IPS DF 6.9 (cell line): ENCODE measurements around the gene ATP8A1.

Experiments
- DNase-seq: peaks from one replicate; pipeline ENCODE4 v3.0.0-alpha.2; 2013; ENCODE audit warnings: low read depth, low spot score
- H3K27ac ChIP-seq: one replicate; pipeline ENCODE4 v1.5.1; 2013; ENCODE audit warnings: low read length, control low read depth
- H3K27me3 ChIP-seq: 2 replicates; pipeline ENCODE4 v1.6.1; 2013; ENCODE audit warnings: mild to moderate bottlenecking, low read length; ENCODE audit not compliant: control insufficient read depth, insufficient read depth
- H3K36me3 ChIP-seq: 2 replicates; pipeline ENCODE4 v1.6.1; 2013; ENCODE audit warnings: low read length; ENCODE audit not compliant: control insufficient read depth, insufficient read depth
- H3K4me1 ChIP-seq: 2 replicates; pipeline ENCODE4 v1.6.1; 2013; ENCODE audit warnings: low read length; ENCODE audit not compliant: control insufficient read depth, insufficient read depth
- H3K4me3 ChIP-seq: 2 replicates; pipeline ENCODE4 v1.5.1; 2013; ENCODE audit warnings: mild to moderate bottlenecking, low read length
- H3K9me3 ChIP-seq: 2 replicates; pipeline ENCODE4 v1.6.1; 2013; ENCODE audit warnings: low read length, inconsistent platforms; ENCODE audit not compliant: control insufficient read depth, insufficient read depth
- whole genome bisulfite sequencing: extraction: QIAGEN DNeasy Blood & Tissue Kit; methylation state at CpG from one replicate; pipeline ENCODE4 v1.1.7; 2013; ENCODE audit warnings: mixed read lengths, missing lambda C conversion rate; ENCODE audit not compliant: insufficient read length, insufficient coverage; 5-methylcytosine and 5-hydroxymethylcytosine counted together

ATP8A1 gene

GRCh38 chr4:42512226-42512625, 144.7 kb downstream of the ATP8A1 start:
- Histone ChIP-seq H3K27ac (no peak overlapping the region), H3K36me3 (no peaks in the 10 kb centered on the region), H3K27me3 (no peaks in the 10 kb centered on the region), H3K9me3 (no peaks in the 10 kb centered on the region), H3K4me1 (peaks cover 4% of the 10 kb centered on the region; the same call in 1 of the 2 replicates), H3K4me3 (no peak overlapping the region)
- no CpG with 5 or more reads among the region's 3 CpGs for WGBS
- DNase-seq = no peak

- H3K9me3 ChIP-seq = no peaks in the 10 kb centered on the region
- no peak for DNase-seq
- H3K27ac ChIP-seq = no peak overlapping the region
- H3K27me3 ChIP-seq = no peaks in the 10 kb centered on the region
- no peaks in the 10 kb centered on the region for H3K36me3 ChIP-seq
- no peak overlapping the region for H3K4me3 ChIP-seq
- peaks cover 4% of the 10 kb centered on the region; the same call in 1 of the 2 replicates for H3K4me1 ChIP-seq
These were observed 146.7 kb downstream of the ATP8A1 start for GRCh38 chr4:42510225-42510624.

- Histone ChIP-seq H3K36me3 (no peaks in the 10 kb centered on the region), H3K4me1 (no peaks in the 10 kb centered on the region), H3K27me3 (no peaks in the 10 kb centered on the region), H3K27ac (no peak overlapping the region), H3K4me3 (no peak overlapping the region), H3K9me3 (no peaks in the 10 kb centered on the region)
- DNase-seq = no peak
- no CpG with 5 or more reads among the region's 6 CpGs for WGBS
These were observed 155.1 kb downstream of the ATP8A1 start for GRCh38 chr4:42501624-42502401.

- Histone ChIP-seq H3K4me3 (no peak overlapping the region), H3K27me3 (no peaks in the 10 kb centered on the region), H3K36me3 (no peaks in the 10 kb centered on the region), H3K27ac (no peak overlapping the region), H3K9me3 (no peaks in the 10 kb centered on the region), H3K4me1 (no peaks in the 10 kb centered on the region)
- DNase-seq = no peak
- no CpG with 5 or more reads among the region's 2 CpGs for WGBS
These were observed 158.9 kb downstream of the ATP8A1 start for GRCh38 chr4:42498040-42498439.

GRCh38 chr4:42497142-42497910, 159.6 kb downstream of the ATP8A1 start:
- H3K27me3 ChIP-seq = no peaks in the 10 kb centered on the region
- no peaks in the 10 kb centered on the region for H3K36me3 ChIP-seq
- no peak overlapping the region for H3K27ac ChIP-seq
- no peaks in the 10 kb centered on the region for H3K4me1 ChIP-seq
- WGBS = no CpG with 5 or more reads among the region's 8 CpGs
- DNase-seq = no peak
- H3K9me3 ChIP-seq = no peaks in the 10 kb centered on the region
- H3K4me3 ChIP-seq = no peak overlapping the region

GRCh38 chr4:42492962-42493361, 163.9 kb downstream of the ATP8A1 start:
- peaks cover 7% of the 10 kb centered on the region; the same call in 1 of the 2 replicates for H3K4me1 ChIP-seq
- no peak overlapping the region for H3K27ac ChIP-seq
- H3K9me3 ChIP-seq = no peaks in the 10 kb centered on the region
- H3K36me3 ChIP-seq = no peaks in the 10 kb centered on the region
- no CpG with 5 or more reads among the region's 7 CpGs for WGBS
- no peak for DNase-seq
- no peak overlapping the region for H3K4me3 ChIP-seq
- no peaks in the 10 kb centered on the region for H3K27me3 ChIP-seq

- H3K4me3 ChIP-seq = no peak overlapping the region
- H3K27ac ChIP-seq = no peak overlapping the region
- no peaks in the 10 kb centered on the region for H3K27me3 ChIP-seq
- no peak for DNase-seq
- peaks cover 10% of the 10 kb centered on the region for H3K4me1 ChIP-seq
- no CpG with 5 or more reads among the region's 3 CpGs for WGBS
- H3K36me3 ChIP-seq = no peaks in the 10 kb centered on the region
- H3K9me3 ChIP-seq = no peaks in the 10 kb centered on the region
These were observed 166.9 kb downstream of the ATP8A1 start for GRCh38 chr4:42490015-42490414.

GRCh38 chr4:42489095-42489494, 167.8 kb downstream of the ATP8A1 start:
- H3K27me3 ChIP-seq = no peaks in the 10 kb centered on the region
- no peaks in the 10 kb centered on the region for H3K9me3 ChIP-seq
- H3K36me3 ChIP-seq = no peaks in the 10 kb centered on the region
- no peak overlapping the region for H3K27ac ChIP-seq
- WGBS = no CpG with 5 or more reads among the region's 6 CpGs
- H3K4me3 ChIP-seq = no peak overlapping the region
- H3K4me1 ChIP-seq = peaks cover 10% of the 10 kb centered on the region
- no peak for DNase-seq

- no CpG with 5 or more reads among the region's 3 CpGs for WGBS
- Histone ChIP-seq H3K4me1 (peaks cover 10% of the 10 kb centered on the region), H3K9me3 (no peaks in the 10 kb centered on the region), H3K4me3 (no peak overlapping the region), H3K27ac (no peak overlapping the region), H3K36me3 (no peaks in the 10 kb centered on the region), H3K27me3 (no peaks in the 10 kb centered on the region)
- DNase-seq = no peak
These were observed 168.4 kb downstream of the ATP8A1 start for GRCh38 chr4:42488554-42488953.

GRCh38 chr4:42488114-42488513, 168.8 kb downstream of the ATP8A1 start:
- no CpG with 5 or more reads among the region's 2 CpGs for WGBS
- H3K4me3 ChIP-seq = no peak overlapping the region
- H3K27ac ChIP-seq = no peak overlapping the region
- no peak for DNase-seq
- H3K4me1 ChIP-seq = peaks cover 10% of the 10 kb centered on the region
- no peaks in the 10 kb centered on the region for H3K9me3 ChIP-seq
- H3K27me3 ChIP-seq = no peaks in the 10 kb centered on the region
- H3K36me3 ChIP-seq = no peaks in the 10 kb centered on the region
